Medulla oblongata (tissue), 1 donor: ENCODE measurements around the gene YAF2.
A peak's percentile ranks its signal among the peaks of the same experiment; 100 is the strongest.

Experiments
- DNase-seq: peaks from one replicate; pipeline ENCODE4 v3.0.0-alpha.2; 2015; ENCODE audit errors: extremely low spot score

Gene YAF2

DNA sequence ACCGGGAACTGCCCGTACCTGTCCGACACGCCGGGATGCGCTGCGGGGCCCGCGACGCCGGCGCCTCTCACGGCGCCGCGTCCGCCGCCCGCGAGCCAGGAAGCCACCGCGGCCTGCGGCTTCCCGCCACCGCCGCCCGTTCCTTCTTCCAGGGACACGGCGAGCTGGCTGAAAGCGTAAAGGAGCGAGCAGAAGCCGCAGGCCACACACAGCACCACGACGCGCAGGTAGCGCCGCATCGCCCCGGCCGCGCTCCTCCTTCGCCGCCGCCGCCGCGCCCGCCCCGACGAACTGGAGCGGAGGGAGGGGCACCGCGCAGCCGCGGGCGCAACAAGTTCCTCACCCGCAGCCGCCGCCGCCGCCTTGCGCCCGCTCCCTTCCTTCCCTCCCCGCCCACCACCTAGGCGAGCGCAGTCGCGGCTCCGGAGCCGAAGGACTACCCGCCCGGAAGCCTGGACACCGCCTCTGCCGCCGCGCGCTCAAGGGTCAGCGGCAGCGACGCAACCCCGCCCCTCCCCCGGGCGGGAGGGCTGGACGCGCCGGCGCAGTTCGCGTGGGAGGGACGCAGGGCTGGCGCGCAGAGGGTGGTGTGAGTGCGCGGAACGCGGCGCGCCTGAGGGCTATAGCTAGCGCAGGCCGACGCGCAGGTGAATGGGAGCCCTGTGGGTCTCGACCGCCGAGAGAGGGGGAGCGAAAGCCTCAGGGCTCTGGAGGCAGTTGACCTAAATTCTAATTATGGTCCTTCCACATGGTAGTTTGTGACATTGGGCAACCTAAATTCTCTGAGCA, 93.4 kb downstream of the YAF2 start, which contains the start of gene GXYLT1:
TSS of gene GXYLT1 (minus strand) at position 467 of the 789 bp plus-strand sequence. CDS start at position 239, 228 bp downstream.
- peak; percentile 94 for DNase-seq

DNA sequence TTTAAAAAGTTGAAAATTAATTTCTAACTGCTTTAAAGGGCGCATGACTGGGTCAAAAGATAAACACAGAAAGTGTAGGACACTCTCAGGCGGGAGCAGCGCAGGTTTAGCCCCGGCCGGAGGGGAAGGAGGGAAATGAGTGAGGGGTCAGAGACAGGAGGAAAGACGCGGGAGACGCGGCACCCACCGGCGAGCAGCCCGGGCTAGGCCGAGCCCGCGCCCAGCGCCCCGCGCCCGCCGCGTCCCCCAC, 94.0 kb downstream of the YAF2 start:
- DNase-seq = no peak

DNA sequence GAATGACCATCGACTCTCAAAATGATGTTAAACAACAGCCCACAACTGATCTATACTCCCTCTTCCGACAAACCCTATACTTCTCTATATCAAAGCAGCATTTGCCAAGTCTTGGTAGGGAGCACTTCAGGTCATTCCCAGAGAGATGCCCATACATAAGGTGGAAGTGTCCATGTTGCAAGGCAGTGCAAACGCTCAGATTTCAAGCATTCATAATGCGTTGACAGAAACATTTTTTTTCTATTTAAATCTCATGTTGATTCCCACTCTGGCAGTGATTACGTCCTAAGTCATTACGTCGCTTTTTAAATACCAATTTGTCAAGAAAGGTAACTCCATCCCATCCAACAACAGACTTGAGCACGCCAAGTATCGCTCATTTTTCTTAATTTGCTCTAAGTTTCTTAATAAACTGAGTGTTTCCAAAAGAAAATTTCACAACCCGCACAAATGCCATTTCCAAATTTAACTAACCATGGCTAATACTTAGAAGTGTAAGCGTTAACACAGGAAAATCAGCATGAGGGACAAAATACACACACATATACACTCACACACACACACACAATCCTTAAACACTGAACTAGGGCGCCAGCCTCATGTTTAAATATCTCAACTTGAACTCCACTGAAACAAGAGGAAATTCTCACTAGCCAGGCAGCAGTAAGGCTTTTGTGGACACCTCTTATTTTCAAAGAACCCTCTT, 94.4 kb downstream of the YAF2 start:
- DNase-seq = peak; percentile 37

GRCh38 chr12:42141981-42142606, 96.0 kb downstream of the YAF2 start:
- no peak for DNase-seq

DNA sequence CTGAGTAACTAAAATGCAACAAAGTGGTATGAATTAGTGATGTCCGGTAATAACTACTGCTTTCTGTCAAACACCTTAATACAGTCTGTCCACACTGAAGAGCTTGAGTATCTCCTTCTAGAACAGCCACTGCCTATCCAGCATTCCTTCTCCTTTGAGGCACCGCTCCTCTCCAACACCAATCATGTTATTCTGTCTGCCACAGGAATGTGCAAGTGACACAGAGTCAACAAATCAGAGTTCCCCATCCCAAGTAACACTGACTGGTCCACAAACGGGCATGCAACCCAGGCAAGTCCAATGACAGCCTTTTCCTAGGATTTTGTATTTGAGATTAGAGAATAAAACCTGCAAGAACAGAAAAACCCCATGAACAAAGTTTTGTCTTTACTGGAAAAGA, 97.1 kb downstream of the YAF2 start:
- no peak for DNase-seq

DNA sequence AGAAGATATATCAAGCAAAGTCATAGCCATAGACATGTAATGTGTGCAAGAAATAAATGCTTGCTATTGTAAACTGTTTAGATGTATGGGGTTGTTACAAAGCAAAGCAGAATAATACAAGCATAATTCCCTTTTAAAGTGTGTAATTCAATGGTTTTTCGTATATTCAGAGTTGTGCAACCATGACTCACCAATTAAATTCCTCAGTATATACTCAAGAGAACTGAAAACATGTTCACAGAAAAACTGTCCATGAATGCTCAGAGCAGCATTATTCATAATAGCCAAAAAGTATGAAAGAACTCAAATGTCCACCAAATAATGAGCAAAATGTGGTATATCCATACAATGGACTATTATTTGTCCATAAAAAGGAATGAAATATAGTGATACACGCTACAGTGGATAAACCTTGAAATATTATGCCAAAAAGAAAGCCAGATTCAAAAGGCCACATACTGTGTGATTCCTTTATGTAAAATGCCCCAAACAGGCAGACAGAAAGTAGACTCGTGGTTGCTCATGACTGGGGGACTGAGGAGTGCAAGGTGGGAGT, 102.7 kb downstream of the YAF2 start:
- DNase-seq = no peak

DNA sequence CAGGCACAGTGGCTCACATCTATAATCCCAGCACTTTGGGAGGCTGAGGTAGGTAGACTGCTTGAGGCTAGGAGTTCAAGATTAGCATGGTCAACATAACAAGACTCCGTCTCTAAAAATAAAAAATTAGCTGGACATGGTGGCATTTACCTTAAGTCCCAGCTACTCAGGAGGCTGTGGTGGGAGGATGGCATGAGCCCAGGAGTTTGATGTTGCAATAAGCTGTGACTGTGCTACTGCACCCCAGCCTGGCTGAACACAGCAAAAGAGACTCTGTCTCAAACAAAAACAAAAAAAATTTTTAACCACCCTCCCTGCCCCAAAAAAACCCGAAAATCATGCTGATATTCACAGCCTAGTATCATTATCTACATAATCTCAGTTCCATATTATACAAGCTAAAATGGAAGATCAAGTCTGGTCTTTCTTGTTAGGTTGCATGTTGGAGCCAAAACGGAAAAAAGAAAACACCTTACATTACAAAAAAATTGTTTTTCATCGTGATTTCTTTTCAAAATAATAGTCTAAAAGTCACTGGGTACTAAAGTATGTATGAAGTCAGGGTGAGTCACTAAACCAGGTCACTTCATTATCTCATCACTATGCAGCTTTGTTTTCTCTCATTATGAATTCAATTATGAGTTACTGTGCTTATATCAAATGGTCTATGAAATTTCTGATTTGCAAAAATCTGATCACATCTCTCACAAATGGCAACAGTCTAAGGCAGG, 107.2 kb downstream of the YAF2 start:
- DNase-seq = no peak

- peak; percentile 82 for DNase-seq
Observed at GRCh38 chr12:42129595-42130204, 108.3 kb downstream of the YAF2 start.

DNA sequence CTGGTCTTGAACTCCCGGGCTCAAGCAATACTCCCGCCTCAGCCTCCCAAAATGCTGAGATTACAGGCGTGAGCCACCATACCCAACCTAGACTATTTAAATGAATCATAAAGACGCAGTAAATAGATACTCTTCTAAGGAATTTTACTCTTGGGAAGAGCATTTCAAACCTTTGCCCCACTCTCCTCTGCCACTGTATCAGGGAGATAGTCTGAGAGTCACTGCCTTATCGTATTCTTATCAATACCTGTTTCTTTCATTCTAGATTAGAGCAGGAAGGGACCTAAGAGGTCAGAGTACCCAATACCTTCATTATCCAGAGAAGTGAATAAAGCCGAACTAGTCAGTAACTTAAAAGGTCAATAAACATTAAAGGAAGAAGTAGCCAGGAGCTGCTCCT, 109.2 kb downstream of the YAF2 start:
- DNase-seq = no peak

DNA sequence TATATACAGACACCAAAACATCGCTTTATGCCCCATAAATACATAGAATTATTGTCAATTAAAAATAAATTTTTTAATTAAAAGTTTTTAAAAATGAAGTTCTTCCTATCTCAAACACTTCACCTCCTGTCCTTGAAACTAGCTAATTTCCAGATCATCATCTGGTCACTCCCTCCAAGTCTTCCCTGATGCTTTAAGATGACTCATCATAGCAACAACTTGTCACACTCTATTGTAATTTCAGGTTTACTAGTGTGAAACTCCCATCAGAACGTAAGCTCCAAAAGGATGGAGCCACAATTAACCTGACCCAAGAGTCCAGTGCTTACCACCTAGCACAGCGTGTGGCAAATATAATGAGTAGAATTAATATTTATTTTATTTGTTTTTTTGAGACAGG, 109.7 kb downstream of the YAF2 start:
- DNase-seq = no peak

- no peak for DNase-seq
Observed at GRCh38 chr12:42126963-42127362, 111.1 kb downstream of the YAF2 start.

DNA sequence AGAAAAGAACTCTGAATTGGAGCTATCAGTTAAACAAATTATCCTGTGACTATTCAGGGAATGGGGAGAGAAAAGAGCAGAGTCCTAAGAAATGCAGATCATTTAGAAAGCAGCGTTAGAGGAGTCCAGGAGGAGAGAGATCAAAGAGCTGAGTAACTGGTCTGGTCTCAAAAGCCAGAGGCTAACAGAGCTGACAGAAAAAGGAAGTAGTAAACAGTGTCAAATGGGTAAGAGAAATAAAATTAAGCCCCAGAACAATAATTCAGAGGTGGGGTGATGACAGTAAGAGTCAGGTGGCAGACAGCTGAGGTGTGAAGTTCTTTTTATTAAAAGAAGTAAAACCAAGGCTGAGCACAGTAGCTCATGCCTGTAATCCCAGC, 112.7 kb downstream of the YAF2 start:
- no peak for DNase-seq

GRCh38 chr12:42124764-42125387, 113.2 kb downstream of the YAF2 start:
- no peak for DNase-seq

DNA sequence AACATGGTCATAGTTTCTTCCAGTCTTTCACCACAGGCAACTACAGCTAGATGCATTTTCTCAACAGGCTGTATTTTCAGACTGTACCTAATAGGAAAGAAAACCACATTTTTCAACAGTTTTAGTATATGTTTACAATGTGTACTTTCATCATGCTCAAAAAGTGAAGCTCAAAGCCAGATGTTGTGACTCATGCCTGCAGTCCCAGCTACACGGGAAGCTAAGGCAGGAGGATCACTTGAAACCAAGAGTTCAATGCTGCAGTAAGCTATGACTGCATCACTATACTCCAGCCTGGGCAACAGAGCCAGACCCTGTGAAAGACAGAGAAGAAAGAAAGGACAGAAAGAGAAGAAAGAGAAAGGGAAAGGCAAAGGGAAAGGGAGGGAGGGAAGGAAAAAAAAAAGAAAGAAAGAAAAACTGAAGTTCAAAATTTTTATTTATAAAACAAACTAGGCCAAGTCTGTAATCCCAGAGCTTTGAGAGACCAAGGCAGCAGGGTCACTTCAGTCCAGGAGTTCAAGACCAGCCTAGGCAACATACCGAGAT, 118.9 kb downstream of the YAF2 start:
- no peak for DNase-seq

GRCh38 chr12:42118136-42118879, 119.7 kb downstream of the YAF2 start:
- DNase-seq = no peak

GRCh38 chr12:42109031-42109430, 129.0 kb downstream of the YAF2 start:
- DNase-seq = no peak
